SH-SY5Y (cell line): ENCODE results near the gene RASAL2.

Experiments used
- GATA2 ChIP-seq: IDR thresholded peaks from 2 replicates; pipeline ENCODE4 v1.6.1; 2011; ENCODE audit warnings: mild to moderate bottlenecking, low read depth, low read length
- GATA3 ChIP-seq: IDR thresholded peaks from 2 replicates; pipeline ENCODE4 v1.6.1; 2011; ENCODE audit warnings: low read depth, mild to moderate bottlenecking, low read length, moderate library complexity

DNA sequence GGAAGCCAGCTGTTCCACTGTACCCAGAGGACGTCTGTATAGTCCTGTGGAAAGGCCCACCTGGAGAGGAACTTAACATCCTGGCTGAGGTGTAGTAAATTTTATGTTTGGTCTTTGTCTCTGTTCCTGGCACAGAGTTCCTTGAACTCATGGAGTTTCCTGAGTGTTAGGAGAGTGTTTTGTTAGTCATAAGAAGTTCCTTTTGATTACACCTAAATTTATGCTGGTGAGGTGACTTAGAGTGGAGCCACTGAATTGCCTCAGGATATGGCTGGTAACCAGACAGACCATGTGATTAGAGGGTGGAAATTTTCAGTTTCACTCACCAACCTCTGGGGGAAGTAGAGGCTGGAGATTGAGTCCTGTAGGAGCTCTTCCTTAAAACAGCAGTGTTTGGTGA lies 57.9 kb downstream of the RASAL2 start:
- no peak for TF ChIP-seq GATA2
- TF ChIP-seq GATA3, result no peak
